Measurements from ENCODE around the gene AKR1A1. TPM values are rescaled to one million over a fixed set of nuclear protein-coding genes. Genes with fewer than 3 reads are reported as not detected.
A peak's percentile ranks its signal among the peaks of the same experiment; 100 is the strongest.
"Not testable (repeated sequence)": the region's sequence is repeated elsewhere in the genome, so short reads cannot be mapped to it uniquely, and the experiment has no call there.

The AKR1A1 gene
- total and polyA plus RNA-seq, 5 donors from 2014 or later: 53.1 to 117 (median 93.9) TPM

DNA sequence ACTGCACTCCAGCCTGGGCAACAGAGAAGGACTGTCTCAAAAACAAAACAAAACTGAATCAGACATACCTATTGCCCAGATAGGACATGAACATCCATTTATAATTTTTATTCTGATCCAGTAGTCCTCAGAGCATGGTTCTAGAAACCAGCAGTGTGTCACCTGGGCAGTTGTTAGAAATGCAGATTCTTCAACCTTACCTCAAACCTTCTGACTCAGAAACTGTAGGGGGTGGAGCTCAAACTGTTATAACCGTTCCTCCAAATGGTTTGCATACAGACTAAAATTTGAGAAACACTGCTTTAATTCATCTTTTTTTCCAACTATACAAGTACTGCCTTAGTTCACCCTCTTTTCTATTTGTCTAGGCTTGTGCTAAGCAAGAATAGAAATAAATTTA, 39.2 kb downstream of the AKR1A1 start:
- no peak for ATAC-seq (ENCODE audit: low read depth in 2 of 2)
- no peak for DNase-seq
- Mint-ChIP-seq H3K27me3 (no peaks in the 10 kb centered on the region), H3K36me3 (peaks cover 8% of the 10 kb centered on the region), H3K27ac (no peak overlapping the region), H3K4me1 (peaks cover 6 to 55% (median 37%) of the 10 kb centered on the region in 4 donors), H3K4me3 (peak overlapping the region in 1 of 4 donors; percentile 24), H3K9me3 (no peaks in the 10 kb centered on the region)
- peaks cover 27% of the 10 kb centered on the region for H3K4me1 ChIP-seq (ENCODE audit: control insufficient read depth, insufficient read depth, low read length, poor library complexity, severe bottlenecking)
- no peak overlapping the region for H3K27ac ChIP-seq (ENCODE audit: insufficient read depth, low read length, poor library complexity, severe bottlenecking)
- no peak overlapping the region for H3K4me3 ChIP-seq (ENCODE audit: low read depth, low read length)
- H3K9me3 ChIP-seq (ENCODE audit: control insufficient read depth in 2 of 2, low read length in 2 of 2): no peaks in the 10 kb centered on the region
- H3K36me3 ChIP-seq (ENCODE audit: control insufficient read depth, insufficient read depth, low read length): peaks cover 26% of the 10 kb centered on the region
- no peaks in the 10 kb centered on the region for H3K27me3 ChIP-seq (ENCODE audit: control insufficient read depth, insufficient read depth, low read length)

DNA sequence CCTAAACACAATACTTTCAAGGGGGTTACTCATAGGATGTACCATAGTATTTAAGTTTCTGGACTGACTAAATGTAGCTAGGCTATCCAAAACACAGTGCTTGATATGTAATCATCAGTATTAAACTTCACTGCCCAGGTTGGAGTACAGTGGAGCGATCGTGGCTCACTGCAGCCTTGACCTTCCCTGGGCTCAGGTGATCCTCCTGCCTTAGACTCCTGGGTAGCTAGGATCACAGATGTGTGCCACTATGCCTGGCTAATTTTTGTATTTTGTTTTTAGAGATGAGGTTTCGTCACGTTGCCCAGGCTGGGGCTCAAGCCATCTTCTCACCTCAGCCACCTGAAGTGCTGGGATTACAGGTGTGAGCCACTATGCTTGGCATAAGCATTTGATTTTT, 43.8 kb downstream of the AKR1A1 start:
- peaks cover 22% of the 10 kb centered on the region for H3K36me3 Mint-ChIP-seq
- H3K27ac Mint-ChIP-seq: peak overlapping the region in 1 of 3 donors; percentile 17
- no peaks in the 10 kb centered on the region for H3K27me3 Mint-ChIP-seq
- DNase-seq (no peak), ATAC-seq (ENCODE audit: low read depth in 2 of 2) (no peak)
- H3K9me3 Mint-ChIP-seq: no peaks in the 10 kb centered on the region
- Histone ChIP-seq H3K27me3 (ENCODE audit: control insufficient read depth, insufficient read depth, low read length) (no peaks in the 10 kb centered on the region), H3K4me1 (ENCODE audit: control insufficient read depth, insufficient read depth, low read length, poor library complexity, severe bottlenecking) (peaks cover 5% of the 10 kb centered on the region), H3K36me3 (ENCODE audit: control insufficient read depth, insufficient read depth, low read length) (peaks cover 50% of the 10 kb centered on the region), H3K27ac (ENCODE audit: insufficient read depth, low read length, poor library complexity, severe bottlenecking) (no peak overlapping the region), H3K4me3 (ENCODE audit: low read depth, low read length) (no peak overlapping the region), H3K9me3 (ENCODE audit: control insufficient read depth in 2 of 2, low read length in 2 of 2) (no peaks in the 10 kb centered on the region)
- no peak overlapping the region for H3K4me3 Mint-ChIP-seq
- H3K4me1 Mint-ChIP-seq: peaks cover 0 to 45% (median 27%) of the 10 kb centered on the region in 4 donors

DNA sequence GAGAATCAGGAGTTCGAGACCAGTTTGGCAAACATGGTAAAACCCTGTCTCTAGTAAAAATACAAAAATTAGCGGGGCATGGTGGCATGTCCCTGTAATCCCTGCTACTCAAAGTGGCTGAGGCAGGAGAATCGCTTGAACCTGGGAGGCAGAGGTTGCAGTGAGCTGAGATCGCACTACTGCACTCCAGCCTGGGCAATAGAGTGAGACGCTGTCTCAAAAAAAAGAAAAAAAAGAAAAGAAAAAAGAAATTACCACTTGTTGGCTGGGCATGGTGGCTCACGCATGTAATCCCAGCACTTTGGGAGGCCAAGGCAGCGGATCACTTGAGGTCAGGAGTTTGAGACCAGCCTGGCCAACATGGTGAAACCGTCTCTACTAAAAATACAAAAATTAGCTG, 46.1 kb downstream of the AKR1A1 start:
- H3K36me3 Mint-ChIP-seq: peaks cover 29% of the 10 kb centered on the region
- not testable (repeated sequence) for H3K4me3 Mint-ChIP-seq; H3K4me3 ChIP-seq (ENCODE audit: low read depth, low read length); H3K27ac ChIP-seq (ENCODE audit: insufficient read depth, low read length, poor library complexity, severe bottlenecking); ATAC-seq (ENCODE audit: low read depth in 2 of 2); H3K4me1 ChIP-seq (ENCODE audit: control insufficient read depth, insufficient read depth, low read length, poor library complexity, severe bottlenecking); H3K27me3 ChIP-seq (ENCODE audit: control insufficient read depth, insufficient read depth, low read length); H3K9me3 ChIP-seq (ENCODE audit: control insufficient read depth in 2 of 2, low read length in 2 of 2); DNase-seq; H3K9me3 Mint-ChIP-seq; H3K27ac Mint-ChIP-seq; H3K27me3 Mint-ChIP-seq
- peaks cover 41% of the 10 kb centered on the region for H3K36me3 ChIP-seq (ENCODE audit: control insufficient read depth, insufficient read depth, low read length)
- peaks cover 17 to 50% (median 33%) of the 10 kb centered on the region in 4 donors for H3K4me1 Mint-ChIP-seq

DNA sequence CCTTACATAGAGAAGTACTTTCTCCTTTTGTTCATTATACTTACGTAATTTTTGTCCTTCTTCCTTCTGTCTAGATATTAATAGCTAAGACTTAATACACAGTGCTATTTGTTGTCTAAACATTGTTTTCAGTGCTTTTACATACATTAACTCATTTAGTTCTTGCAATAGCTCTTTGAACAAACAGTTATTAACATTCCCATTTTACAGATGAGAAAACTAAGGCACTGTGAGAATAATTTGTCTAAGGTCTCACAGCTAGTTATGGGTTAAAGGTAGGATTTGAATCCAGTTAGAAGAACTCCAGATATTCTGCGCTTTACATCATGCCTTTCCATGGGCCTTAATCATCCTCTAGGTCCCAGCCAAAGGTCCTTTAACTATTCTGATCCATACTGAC, 53.6 kb downstream of the AKR1A1 start:
- Histone ChIP-seq H3K9me3 (ENCODE audit: control insufficient read depth in 2 of 2, low read length in 2 of 2) (no peaks in the 10 kb centered on the region), H3K27ac (ENCODE audit: insufficient read depth, low read length, poor library complexity, severe bottlenecking) (no peak overlapping the region), H3K36me3 (ENCODE audit: control insufficient read depth, insufficient read depth, low read length) (peaks cover 47% of the 10 kb centered on the region), H3K27me3 (ENCODE audit: control insufficient read depth, insufficient read depth, low read length) (no peaks in the 10 kb centered on the region), H3K4me1 (ENCODE audit: control insufficient read depth, insufficient read depth, low read length, poor library complexity, severe bottlenecking) (peaks cover 8% of the 10 kb centered on the region), H3K4me3 (ENCODE audit: low read depth, low read length) (no peak overlapping the region)
- H3K27ac Mint-ChIP-seq: no peak overlapping the region
- DNase-seq: no peak
- no peak for ATAC-seq (ENCODE audit: low read depth in 2 of 2)
- peaks cover 49% of the 10 kb centered on the region for H3K36me3 Mint-ChIP-seq
- no peak overlapping the region for H3K4me3 Mint-ChIP-seq
- H3K9me3 Mint-ChIP-seq: no peaks in the 10 kb centered on the region
- H3K4me1 Mint-ChIP-seq: peaks cover 49 to 61% (median 54%) of the 10 kb centered on the region in 4 donors
- H3K27me3 Mint-ChIP-seq: no peaks in the 10 kb centered on the region

DNA sequence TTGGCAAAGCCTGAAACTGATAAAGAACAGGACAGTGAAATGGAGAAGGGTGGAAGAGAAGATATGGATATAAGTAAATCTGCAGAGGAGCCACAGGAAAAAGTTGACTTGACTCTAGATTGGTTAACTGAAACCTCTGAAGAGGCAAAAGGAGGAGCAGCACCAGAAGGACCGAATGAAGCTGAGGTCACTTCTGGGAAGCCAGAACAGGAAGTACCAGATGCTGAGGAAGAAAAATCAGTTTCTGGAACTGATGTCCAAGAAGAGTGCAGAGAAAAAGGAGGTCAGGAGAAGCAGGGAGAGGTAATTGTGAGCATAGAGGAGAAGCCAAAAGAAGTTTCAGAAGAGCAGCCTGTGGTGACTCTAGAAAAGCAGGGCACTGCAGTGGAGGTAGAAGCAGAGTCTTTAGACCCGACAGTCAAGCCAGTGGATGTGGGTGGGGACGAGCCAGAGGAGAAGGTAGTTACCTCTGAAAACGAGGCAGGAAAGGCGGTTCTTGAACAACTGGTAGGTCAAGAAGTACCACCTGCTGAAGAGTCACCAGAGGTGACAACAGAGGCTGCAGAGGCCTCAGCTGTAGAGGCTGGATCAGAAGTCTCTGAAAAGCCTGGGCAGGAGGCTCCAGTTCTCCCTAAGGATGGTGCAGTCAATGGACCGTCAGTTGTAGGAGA, 56.9 kb downstream of the AKR1A1 start:
- Histone ChIP-seq H3K36me3 (ENCODE audit: control insufficient read depth, insufficient read depth, low read length) (peaks cover 58% of the 10 kb centered on the region), H3K4me1 (ENCODE audit: control insufficient read depth, insufficient read depth, low read length, poor library complexity, severe bottlenecking) (peaks cover 8% of the 10 kb centered on the region), H3K27me3 (ENCODE audit: control insufficient read depth, insufficient read depth, low read length) (no peaks in the 10 kb centered on the region), H3K27ac (ENCODE audit: insufficient read depth, low read length, poor library complexity, severe bottlenecking) (no peak overlapping the region), H3K4me3 (ENCODE audit: low read depth, low read length) (no peak overlapping the region), H3K9me3 (ENCODE audit: control insufficient read depth in 2 of 2, low read length in 2 of 2) (no peaks in the 10 kb centered on the region)
- Mint-ChIP-seq H3K27ac (peak overlapping the region; percentile 82 to 92 (median 88)), H3K27me3 (no peaks in the 10 kb centered on the region), H3K36me3 (peaks cover 48% of the 10 kb centered on the region), H3K9me3 (no peaks in the 10 kb centered on the region), H3K4me1 (peaks cover 31 to 42% (median 36%) of the 10 kb centered on the region in 4 donors), H3K4me3 (peak overlapping the region in 2 of 4 donors; percentile 0 to 49)
- ATAC-seq (ENCODE audit: low read depth in 2 of 2) (peak in 1 of 2 donors; percentile 30), DNase-seq (peak in 1 of 3 donors; percentile 17)

DNA sequence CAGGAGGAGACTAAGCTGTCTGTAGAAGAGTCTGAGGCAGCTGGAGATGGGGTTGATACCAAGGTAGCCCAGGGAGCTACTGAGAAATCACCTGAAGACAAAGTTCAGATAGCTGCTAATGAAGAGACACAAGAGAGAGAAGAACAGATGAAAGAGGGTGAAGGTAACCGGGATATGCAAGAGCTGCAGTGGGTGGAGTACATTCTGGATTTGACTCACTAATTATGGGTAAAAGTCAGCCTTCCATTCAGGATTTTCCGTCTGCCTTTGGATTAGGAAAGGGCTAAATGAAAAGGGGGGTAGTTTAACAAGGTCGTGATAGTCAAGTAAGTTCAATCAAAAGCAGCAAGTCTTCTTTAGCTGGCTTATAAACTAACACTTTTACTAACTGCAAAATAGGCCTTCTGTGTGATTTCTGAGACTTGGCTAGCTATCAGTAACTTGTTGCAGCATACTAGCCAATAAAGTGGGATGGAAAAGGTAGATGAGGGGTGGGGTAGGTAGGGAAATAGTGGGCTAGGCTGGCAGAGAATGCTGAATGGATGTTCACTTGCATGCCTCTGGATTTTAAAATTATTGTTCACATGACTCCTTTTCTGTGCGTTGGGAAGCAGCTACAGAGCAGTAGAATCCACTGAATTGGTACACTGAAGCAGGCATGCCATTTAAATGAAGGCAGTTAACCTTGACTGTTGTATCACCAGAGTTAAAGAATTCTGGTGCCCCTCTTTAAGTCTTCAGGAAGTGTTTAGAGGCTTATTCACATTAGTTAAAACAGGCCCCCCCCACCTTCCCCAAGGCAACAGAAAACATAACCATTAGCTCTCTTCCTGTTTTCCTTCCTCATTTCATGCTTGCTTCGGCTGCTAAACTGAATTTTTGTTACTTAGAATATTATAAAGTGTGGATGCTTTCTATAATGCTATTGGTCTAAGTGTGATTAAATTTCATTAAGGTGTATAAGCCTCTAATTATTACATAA, 57.8 kb downstream of the AKR1A1 start:
- Histone ChIP-seq H3K4me1 (ENCODE audit: control insufficient read depth, insufficient read depth, low read length, poor library complexity, severe bottlenecking) (peaks cover 8% of the 10 kb centered on the region), H3K4me3 (ENCODE audit: low read depth, low read length) (peak overlapping the region; percentile 40), H3K27ac (ENCODE audit: insufficient read depth, low read length, poor library complexity, severe bottlenecking) (no peak overlapping the region), H3K9me3 (ENCODE audit: control insufficient read depth in 2 of 2, low read length in 2 of 2) (no peaks in the 10 kb centered on the region), H3K36me3 (ENCODE audit: control insufficient read depth, insufficient read depth, low read length) (peaks cover 58% of the 10 kb centered on the region), H3K27me3 (ENCODE audit: control insufficient read depth, insufficient read depth, low read length) (no peaks in the 10 kb centered on the region)
- no peaks in the 10 kb centered on the region for H3K9me3 Mint-ChIP-seq
- peak overlapping the region; percentile 82 to 92 (median 88) for H3K27ac Mint-ChIP-seq
- H3K4me3 Mint-ChIP-seq: peak overlapping the region in 2 of 4 donors; percentile 23 to 46
- DNase-seq (peak in 1 of 3 donors; percentile 23), ATAC-seq (ENCODE audit: low read depth in 2 of 2) (peak in 1 of 2 donors; percentile 42)
- H3K27me3 Mint-ChIP-seq: no peaks in the 10 kb centered on the region
- peaks cover 52% of the 10 kb centered on the region for H3K36me3 Mint-ChIP-seq
- peaks cover 31 to 43% (median 36%) of the 10 kb centered on the region in 4 donors for H3K4me1 Mint-ChIP-seq

DNA sequence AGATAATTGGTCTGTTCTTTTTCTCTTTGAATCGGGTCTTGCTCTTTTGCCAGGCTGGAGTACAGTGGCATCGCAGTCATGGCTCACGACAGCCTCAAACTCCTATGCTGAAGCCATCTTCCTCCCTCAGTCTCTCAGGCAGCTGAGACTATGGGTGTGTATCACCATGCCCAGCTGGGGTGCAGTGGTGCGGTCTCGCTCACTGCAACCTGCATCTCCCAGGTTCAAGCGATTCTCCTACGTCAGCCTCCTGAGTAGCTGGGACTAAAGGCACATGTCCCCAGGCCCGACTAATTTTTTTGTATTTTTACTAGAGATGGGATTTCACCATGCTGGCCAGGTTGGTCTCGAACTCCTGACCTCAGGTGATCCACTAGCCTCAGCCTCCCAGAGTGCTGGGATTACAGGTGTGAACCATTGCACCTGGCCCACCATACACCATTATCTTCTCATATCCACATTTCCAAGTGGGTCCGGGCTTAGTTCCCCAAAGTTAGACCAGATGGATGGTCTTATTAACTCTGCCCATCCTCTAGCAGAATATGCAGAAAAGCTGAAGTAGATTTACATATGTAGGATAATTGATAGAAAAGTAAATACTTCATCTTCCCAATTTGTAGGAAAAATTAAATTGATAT, 60.1 kb downstream of the AKR1A1 start:
- Mint-ChIP-seq H3K9me3 (no peaks in the 10 kb centered on the region), H3K4me1 (peaks cover 25 to 39% (median 33%) of the 10 kb centered on the region in 4 donors), H3K27ac (peak overlapping the region in 1 of 3 donors; percentile 94), H3K4me3 (no peak overlapping the region), H3K27me3 (no peaks in the 10 kb centered on the region), H3K36me3 (peaks cover 53% of the 10 kb centered on the region)
- H3K27ac ChIP-seq (ENCODE audit: insufficient read depth, low read length, poor library complexity, severe bottlenecking): no peak overlapping the region
- DNase-seq (no peak), ATAC-seq (ENCODE audit: low read depth in 2 of 2) (no peak)
- no peak overlapping the region for H3K4me3 ChIP-seq (ENCODE audit: low read depth, low read length)
- peaks cover 8% of the 10 kb centered on the region for H3K4me1 ChIP-seq (ENCODE audit: control insufficient read depth, insufficient read depth, low read length, poor library complexity, severe bottlenecking)
- peaks cover 63% of the 10 kb centered on the region for H3K36me3 ChIP-seq (ENCODE audit: control insufficient read depth, insufficient read depth, low read length)
- no peaks in the 10 kb centered on the region for H3K27me3 ChIP-seq (ENCODE audit: control insufficient read depth, insufficient read depth, low read length)
- H3K9me3 ChIP-seq (ENCODE audit: control insufficient read depth in 2 of 2, low read length in 2 of 2): no peaks in the 10 kb centered on the region
